SK-N-SH treated with all-trans-retinoic acid at 6 μM for 48 hours (cell line): ENCODE measurements around the gene ADGRV1.

Experiments
- BACH2 ChIP-seq: fragments of 250-450 bp; sonication (Bioruptor Pico); IDR thresholded peaks from 2 replicates; pipeline ENCODE4 v1.9.0; 2021; ENCODE audit warnings: mild to moderate bottlenecking, borderline replicate concordance
- POU6F1 ChIP-seq: fragments of 250-450 bp; sonication (Bioruptor Pico); IDR thresholded peaks from 2 replicates; pipeline ENCODE4 v1.8.0; 2021; ENCODE audit warnings: low read depth, mild to moderate bottlenecking, moderate library complexity, borderline replicate concordance

DNA sequence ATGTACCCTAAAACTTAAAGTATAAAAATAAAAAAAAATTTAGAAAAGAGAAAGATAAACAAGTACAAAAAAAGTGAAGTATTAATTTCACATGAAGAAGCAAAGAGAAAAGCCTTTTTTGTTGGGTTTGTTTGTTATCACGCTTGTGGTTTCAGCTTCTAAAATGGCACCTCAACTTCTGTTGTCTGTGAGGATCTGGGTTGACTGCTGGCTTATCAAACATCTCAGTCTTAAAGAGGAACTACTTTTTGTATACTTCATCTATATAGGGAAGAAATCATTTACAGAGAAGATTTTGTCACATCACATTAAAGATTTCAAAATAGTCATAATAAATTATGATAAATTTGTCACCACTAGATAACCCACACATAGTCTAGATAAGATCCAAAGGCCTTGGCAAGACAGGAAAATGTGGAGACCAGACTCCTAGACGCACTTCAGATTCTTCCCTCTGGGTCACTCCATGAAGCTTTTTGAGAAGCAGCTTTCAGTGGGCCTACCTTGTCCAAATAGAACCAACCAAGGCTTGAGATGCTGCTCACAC, 8.8 kb upstream of the ADGRV1 start:
- TF ChIP-seq BACH2 (CRISPR knock-in tag) (no peak), POU6F1 (CRISPR knock-in tag) (no peak)
